SU-DHL-6 (cell line): ENCODE results near the gene TJP1.

Experiments
- H2AFZ ChIP-seq: fragments of 200-600 bp; sonication (generic); 2 replicates; pipeline ENCODE4 v1.6.1; 2014; ENCODE audit warnings: low read depth, mild to moderate bottlenecking, moderate library complexity, mixed read lengths, antibody characterized with exemption, low read length; ENCODE audit not compliant: severe bottlenecking
- H3F3A ChIP-seq: fragments of 200-600 bp; shearing (Covaris generic); 2 replicates; pipeline ENCODE4 v1.6.0; 2016; ENCODE audit warnings: antibody characterized with exemption, mild to moderate bottlenecking; ENCODE audit not compliant: insufficient read depth
- H3K27ac ChIP-seq: fragments of 200-600 bp; sonication (generic); 2 replicates; pipeline ENCODE4 v1.5.1; 2016; ENCODE audit warnings: low read depth, mild to moderate bottlenecking, low read length, moderate library complexity, mixed read lengths
- H3K27me3 ChIP-seq: fragments of 200-600 bp; sonication (generic), shearing (Covaris generic); 2 replicates; pipeline ENCODE4 v1.6.0; 2014; ENCODE audit warnings: mild to moderate bottlenecking, low read length
- H3K36me3 ChIP-seq: fragments of 200-600 bp; sonication (generic); 2 replicates; pipeline ENCODE4 v1.6.1; 2014; ENCODE audit warnings: mild to moderate bottlenecking, low read length, mixed read lengths
- H3K4me2 ChIP-seq: fragments of 300-600, 200-600 bp; shearing (Covaris generic), sonication (generic); 2 replicates; pipeline ENCODE4 v1.6.0; 2014; ENCODE audit warnings: low read length, low read depth, mild to moderate bottlenecking; ENCODE audit not compliant: poor library complexity, severe bottlenecking
- H3K4me3 ChIP-seq: fragments of 200-600 bp; sonication (generic); 2 replicates; pipeline ENCODE4 v1.5.1; 2014; ENCODE audit warnings: antibody characterized with exemption, low read length, mild to moderate bottlenecking, mixed read lengths; ENCODE audit not compliant: insufficient read depth, poor library complexity, severe bottlenecking
- H3K79me2 ChIP-seq: fragments of 200-600 bp; sonication (generic); 2 replicates; pipeline ENCODE4 v1.6.1; 2014; ENCODE audit warnings: mild to moderate bottlenecking, low read length, moderate library complexity; ENCODE audit not compliant: insufficient read depth
- H3K9ac ChIP-seq: fragments of 200-600 bp; sonication (generic); 2 replicates; pipeline ENCODE4 v1.7.0; 2014; ENCODE audit warnings: mild to moderate bottlenecking, low read length
- H3K9me2 ChIP-seq: fragments of 200-600 bp; sonication (generic); replicated peaks from 2 replicates; pipeline ENCODE4 v1.6.1; 2014; ENCODE audit warnings: low read length; ENCODE audit not compliant: insufficient read depth
- H3K9me3 ChIP-seq: fragments of 200-600 bp; sonication (generic); 2 replicates; pipeline ENCODE4 v1.6.1; 2014; ENCODE audit warnings: low read length, mixed read lengths; ENCODE audit not compliant: insufficient read depth
- H4K20me1 ChIP-seq: fragments of 200-600 bp; sonication (generic); 2 replicates; pipeline ENCODE4 v1.6.1; 2014; ENCODE audit warnings: low read depth, mild to moderate bottlenecking, antibody characterized with exemption, low read length, moderate library complexity, mixed read lengths
- EZH2phosphoT487 ChIP-seq: fragments of 200-600 bp; sonication (generic), shearing (Covaris generic); conservative IDR thresholded peaks from 2 replicates; pipeline ENCODE4 v1.6.1; 2018; ENCODE audit warnings: mild to moderate bottlenecking, antibody characterized with exemption, low read length, moderate library complexity, mixed read lengths
- TF ChIP-seq, protein P1 (sequence below): fragments of 200-600 bp; sonication (generic); IDR thresholded peaks from one replicate; pipeline ENCODE4 v1.5.1; 2017; ENCODE audit warnings: antibody characterized with exemption, mild to moderate bottlenecking, low read length, moderate library complexity; ENCODE audit not compliant: insufficient read depth, poor library complexity, severe bottlenecking

Gene TJP1

DNA sequence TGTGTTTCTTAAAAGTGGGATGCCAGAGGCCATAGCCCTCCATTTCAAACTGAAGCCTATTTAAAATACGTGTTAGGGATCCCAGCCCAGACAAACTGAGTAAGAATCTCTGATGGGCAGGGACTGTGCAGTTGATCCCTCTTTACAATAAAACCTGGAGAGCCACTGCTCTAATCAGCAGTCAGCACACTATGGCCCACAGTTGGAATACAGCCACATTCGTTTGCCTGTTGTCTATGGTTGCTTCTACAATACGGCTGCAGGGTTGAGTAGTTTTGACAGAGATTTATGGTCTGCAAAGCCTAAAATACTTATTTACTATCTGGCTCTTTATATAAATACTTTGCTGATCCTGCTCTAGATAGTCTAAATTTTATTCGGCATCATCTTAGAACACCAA is 32.4 kb downstream of the TJP1 start:
- Histone ChIP-seq H3K4me2 (no peak overlapping the region), H3K27ac (no peak overlapping the region), H3K4me3 (no peak overlapping the region), H3F3A (no peaks in the 10 kb centered on the region), H3K9me3 (no peaks in the 10 kb centered on the region), H3K9me2 (no peaks in the 10 kb centered on the region), H2AFZ (no peak overlapping the region), H3K27me3 (no peaks in the 10 kb centered on the region), H3K36me3 (no peaks in the 10 kb centered on the region), H3K9ac (no peak overlapping the region), H4K20me1 (no peaks in the 10 kb centered on the region), H3K79me2 (no peaks in the 10 kb centered on the region)
- TF ChIP-seq, protein P1, sequence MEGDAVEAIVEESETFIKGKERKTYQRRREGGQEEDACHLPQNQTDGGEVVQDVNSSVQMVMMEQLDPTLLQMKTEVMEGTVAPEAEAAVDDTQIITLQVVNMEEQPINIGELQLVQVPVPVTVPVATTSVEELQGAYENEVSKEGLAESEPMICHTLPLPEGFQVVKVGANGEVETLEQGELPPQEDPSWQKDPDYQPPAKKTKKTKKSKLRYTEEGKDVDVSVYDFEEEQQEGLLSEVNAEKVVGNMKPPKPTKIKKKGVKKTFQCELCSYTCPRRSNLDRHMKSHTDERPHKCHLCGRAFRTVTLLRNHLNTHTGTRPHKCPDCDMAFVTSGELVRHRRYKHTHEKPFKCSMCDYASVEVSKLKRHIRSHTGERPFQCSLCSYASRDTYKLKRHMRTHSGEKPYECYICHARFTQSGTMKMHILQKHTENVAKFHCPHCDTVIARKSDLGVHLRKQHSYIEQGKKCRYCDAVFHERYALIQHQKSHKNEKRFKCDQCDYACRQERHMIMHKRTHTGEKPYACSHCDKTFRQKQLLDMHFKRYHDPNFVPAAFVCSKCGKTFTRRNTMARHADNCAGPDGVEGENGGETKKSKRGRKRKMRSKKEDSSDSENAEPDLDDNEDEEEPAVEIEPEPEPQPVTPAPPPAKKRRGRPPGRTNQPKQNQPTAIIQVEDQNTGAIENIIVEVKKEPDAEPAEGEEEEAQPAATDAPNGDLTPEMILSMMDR = no peak

DNA sequence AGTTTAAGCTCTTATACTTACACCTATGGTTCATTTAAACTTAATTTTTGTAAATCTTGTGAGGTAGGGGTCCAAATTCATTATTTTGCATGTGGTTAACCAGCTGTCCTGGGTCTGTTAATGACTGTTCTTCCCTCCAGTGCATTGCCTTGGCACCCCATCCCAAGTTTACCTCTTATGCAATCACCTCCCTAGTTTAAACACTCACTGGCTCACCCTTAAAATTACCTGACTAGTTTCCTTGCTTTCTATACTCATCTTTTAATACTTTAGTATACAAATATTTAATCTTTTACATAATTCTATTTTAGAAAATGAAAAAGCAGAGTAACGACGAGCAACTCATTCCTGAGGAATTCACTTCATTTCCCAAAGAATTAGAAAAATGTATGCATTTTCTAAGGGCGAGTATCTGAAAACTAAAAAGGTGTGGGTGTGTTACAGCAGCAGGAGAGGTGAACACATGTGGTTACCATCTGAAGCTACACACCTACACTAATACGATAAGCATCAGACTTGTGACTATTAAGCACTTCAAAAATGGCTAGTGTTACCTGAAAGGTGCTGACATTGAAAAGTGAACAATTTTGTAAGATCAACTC is 33.7 kb downstream of the TJP1 start:
- H3K27ac ChIP-seq = no peak overlapping the region
- H3K79me2 ChIP-seq = no peaks in the 10 kb centered on the region
- no peaks in the 10 kb centered on the region for H4K20me1 ChIP-seq
- no peaks in the 10 kb centered on the region for H3K9me2 ChIP-seq
- H3K9me3 ChIP-seq = no peaks in the 10 kb centered on the region
- H3K9ac ChIP-seq = no peak overlapping the region
- no peaks in the 10 kb centered on the region for H3K36me3 ChIP-seq
- H2AFZ ChIP-seq = no peak overlapping the region
- no peaks in the 10 kb centered on the region for H3F3A ChIP-seq
- TF ChIP-seq EZH2phosphoT487 = no peak
- TF ChIP-seq, protein P1 = no peak
- H3K27me3 ChIP-seq = no peaks in the 10 kb centered on the region
- no peak overlapping the region for H3K4me3 ChIP-seq
- H3K4me2 ChIP-seq = no peak overlapping the region

DNA sequence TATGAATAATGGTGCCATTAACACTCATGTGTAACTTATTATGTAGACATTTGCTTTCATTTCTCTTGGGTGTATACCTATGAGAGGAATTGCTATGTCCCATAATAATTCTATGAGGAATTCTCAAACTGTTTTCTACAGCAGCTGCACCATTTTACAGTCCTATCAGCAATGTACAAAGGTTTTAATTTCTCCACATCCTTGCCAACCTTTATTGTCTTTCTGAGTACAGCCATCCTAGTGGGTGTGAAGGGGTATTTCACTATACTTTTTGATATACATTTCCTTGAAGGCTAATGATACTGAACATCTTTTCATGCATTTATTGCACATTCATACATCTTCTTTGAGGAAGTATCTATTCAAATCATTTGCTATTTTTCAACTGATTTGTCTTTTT is 34.5 kb downstream of the TJP1 start:
- Histone ChIP-seq H3K9me3 (no peaks in the 10 kb centered on the region), H3K4me3 (no peak overlapping the region), H3K9ac (no peak overlapping the region), H3K9me2 (no peaks in the 10 kb centered on the region), H3K27me3 (no peaks in the 10 kb centered on the region), H3K27ac (no peak overlapping the region), H3K4me2 (no peak overlapping the region), H4K20me1 (no peaks in the 10 kb centered on the region), H2AFZ (no peak overlapping the region), H3F3A (no peaks in the 10 kb centered on the region), H3K79me2 (no peaks in the 10 kb centered on the region), H3K36me3 (no peaks in the 10 kb centered on the region)
- no peak for TF ChIP-seq EZH2phosphoT487
- TF ChIP-seq, protein P1 = no peak
